Tibial artery (tissue), 4 donors: ENCODE results near the gene GRK1.

ENCODE experiments used
- DNase-seq, 2 donors: peaks; one replicate each; pipeline ENCODE4 v3.0.0-alpha.2; 2019
- H3K27ac ChIP-seq, 2 donors: fragments of 200-600 bp; sonication (generic) in 1 of 2; 1 replicate in 1 of 2; 2 replicates in 1 of 2; pipeline ENCODE4 v1.5.1; 2018 to 2019; ENCODE audit warnings: mild to moderate bottlenecking in 1 of 2
- H3K27me3 ChIP-seq, 2 donors: fragments of 200-600 bp; sonication (generic) in 1 of 2; one replicate each; pipeline versions ENCODE4 v1.5.1 to v1.6.0; 2016 to 2019
- H3K36me3 ChIP-seq, 3 donors: fragments of 200-600 bp; sonication (generic) in 2 of 3; one replicate each; pipeline ENCODE4 v1.5.1; 2016 to 2019; ENCODE audit warnings: mild to moderate bottlenecking in 2 of 3
- H3K4me1 ChIP-seq, 4 donors: fragments of 200-600 bp; sonication (generic) in 2 of 4; 1 replicate in 3 of 4; 2 replicates in 1 of 4; pipeline ENCODE4 v1.5.1; 2016 to 2019
- H3K4me3 ChIP-seq, 2 donors: fragments of 200-600 bp; sonication (generic) in 1 of 2; 1 replicate in 1 of 2; 2 replicates in 1 of 2; pipeline ENCODE4 v1.5.1; 2018 to 2019; ENCODE audit warnings: mild to moderate bottlenecking in 2 of 2
- H3K9me3 ChIP-seq, 3 donors: fragments of 200-600 bp; sonication (generic) in 1 of 3; one replicate each; pipeline ENCODE4 v1.5.1; 2016 to 2019
- intact Hi-C: fragments of 100-400 bp; cut with DNase I; formaldehyde crosslinking; loops from one replicate; pipeline ENCODE4 v1.15.0; 2023; ENCODE audit warnings: low total_unique reads
- TF ChIP-seq, protein P1 (sequence below), 2 experiments: fragments of 200-600 bp in 1 of 2; fragments of 450-650 bp in 1 of 2; IDR thresholded peaks; one replicate each; pipeline ENCODE4 v1.5.1; 2017 to 2019; ENCODE audit warnings: antibody characterized with exemption in 2 of 2, mild to moderate bottlenecking in 1 of 2, moderate library complexity in 1 of 2

Gene GRK1

DNA sequence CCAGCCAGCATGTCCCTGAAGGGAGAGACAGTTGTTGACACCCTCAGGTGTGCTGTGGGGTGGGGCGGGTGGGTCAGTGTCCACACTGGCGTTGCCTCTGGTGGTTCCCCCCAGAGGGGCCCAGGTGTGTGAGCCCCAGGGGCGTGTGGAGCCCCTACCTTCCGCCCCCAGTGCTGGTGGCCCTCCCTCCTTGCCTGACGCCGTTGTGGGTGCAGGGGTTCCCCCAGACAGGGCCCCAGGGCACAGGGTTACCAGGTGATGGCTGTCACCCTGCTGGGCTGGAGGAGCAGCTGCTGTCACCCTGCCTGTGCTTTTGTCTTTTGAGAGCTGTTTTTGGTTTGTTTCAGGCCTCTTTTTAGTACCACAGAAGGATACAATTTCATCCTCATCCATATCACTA is 36.2 kb upstream of the GRK1 start:
- Histone ChIP-seq H3K27me3 (no peaks in the 10 kb centered on the region), H3K36me3 (peaks cover 9 to 54% (median 28%) of the 10 kb centered on the region in 3 donors), H3K4me3 (no peak overlapping the region), H3K9me3 (no peaks in the 10 kb centered on the region), H3K27ac (no peak overlapping the region), H3K4me1 (no peaks in the 10 kb centered on the region)
- intact Hi-C loops = no loop called here
- DNase-seq = no peak
- TF ChIP-seq, protein P1, sequence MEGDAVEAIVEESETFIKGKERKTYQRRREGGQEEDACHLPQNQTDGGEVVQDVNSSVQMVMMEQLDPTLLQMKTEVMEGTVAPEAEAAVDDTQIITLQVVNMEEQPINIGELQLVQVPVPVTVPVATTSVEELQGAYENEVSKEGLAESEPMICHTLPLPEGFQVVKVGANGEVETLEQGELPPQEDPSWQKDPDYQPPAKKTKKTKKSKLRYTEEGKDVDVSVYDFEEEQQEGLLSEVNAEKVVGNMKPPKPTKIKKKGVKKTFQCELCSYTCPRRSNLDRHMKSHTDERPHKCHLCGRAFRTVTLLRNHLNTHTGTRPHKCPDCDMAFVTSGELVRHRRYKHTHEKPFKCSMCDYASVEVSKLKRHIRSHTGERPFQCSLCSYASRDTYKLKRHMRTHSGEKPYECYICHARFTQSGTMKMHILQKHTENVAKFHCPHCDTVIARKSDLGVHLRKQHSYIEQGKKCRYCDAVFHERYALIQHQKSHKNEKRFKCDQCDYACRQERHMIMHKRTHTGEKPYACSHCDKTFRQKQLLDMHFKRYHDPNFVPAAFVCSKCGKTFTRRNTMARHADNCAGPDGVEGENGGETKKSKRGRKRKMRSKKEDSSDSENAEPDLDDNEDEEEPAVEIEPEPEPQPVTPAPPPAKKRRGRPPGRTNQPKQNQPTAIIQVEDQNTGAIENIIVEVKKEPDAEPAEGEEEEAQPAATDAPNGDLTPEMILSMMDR (IDR thresholded peaks at IDR 0.05) = no peak

- DNase-seq = no peak
- H3K4me3 ChIP-seq = no peak overlapping the region
- no peaks in the 10 kb centered on the region for H3K4me1 ChIP-seq
- H3K27ac ChIP-seq = no peak overlapping the region
- no peaks in the 10 kb centered on the region for H3K27me3 ChIP-seq
- no peaks in the 10 kb centered on the region for H3K9me3 ChIP-seq
- H3K36me3 ChIP-seq = peaks cover 9 to 61% (median 35%) of the 10 kb centered on the region in 3 donors
- TF ChIP-seq, protein P1 (IDR thresholded peaks at IDR 0.05) = no peak
- intact Hi-C loops = no loop called here
Observed at GRCh38 chr13:113631341-113632095, 35.5 kb upstream of the GRK1 start.

DNA sequence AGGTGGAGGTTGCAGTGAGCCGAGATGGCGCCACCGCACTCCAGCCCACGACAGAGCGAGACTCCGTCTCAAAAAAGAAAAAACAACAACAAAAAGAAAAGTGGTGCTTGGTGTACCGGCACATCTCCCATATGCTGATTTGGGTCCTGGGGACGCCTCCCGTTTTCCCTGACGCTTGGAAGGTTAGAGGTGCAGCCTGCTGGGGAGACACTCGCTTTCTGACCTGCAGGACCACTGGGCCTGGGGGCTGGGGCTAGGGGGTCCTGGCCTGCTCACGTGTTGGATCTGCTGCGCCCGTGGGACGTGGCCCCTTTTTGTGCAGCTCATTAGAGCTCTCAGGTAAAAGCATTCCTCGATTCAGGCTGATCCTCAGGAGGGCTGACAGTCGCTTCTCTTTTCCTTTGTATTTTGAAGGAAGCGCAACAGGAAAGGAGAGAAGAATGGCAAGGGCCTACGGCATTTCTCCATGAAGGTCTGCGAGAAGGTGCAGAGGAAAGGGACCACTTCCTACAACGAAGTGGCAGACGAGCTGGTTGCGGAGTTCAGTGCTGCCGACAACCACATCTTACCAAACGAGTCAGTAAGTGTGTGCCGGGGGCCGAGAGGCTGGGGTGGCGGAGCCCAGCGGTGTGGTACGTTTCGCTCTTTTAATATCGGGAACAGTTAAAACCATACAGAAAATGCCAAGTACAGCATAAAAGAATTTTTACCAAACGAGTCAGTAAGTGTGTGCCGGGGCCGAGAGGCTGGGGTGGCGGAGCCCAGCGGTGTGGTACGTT is 34.1 kb upstream of the GRK1 start:
- no peaks in the 10 kb centered on the region for H3K4me1 ChIP-seq
- no peak overlapping the region for H3K4me3 ChIP-seq
- H3K27me3 ChIP-seq = no peaks in the 10 kb centered on the region
- TF ChIP-seq, protein P1 (IDR thresholded peaks at IDR 0.05) = no peak
- DNase-seq = no peak
- intact Hi-C loops = no loop called here
- H3K9me3 ChIP-seq = no peaks in the 10 kb centered on the region
- peaks cover 9 to 73% (median 49%) of the 10 kb centered on the region in 3 donors for H3K36me3 ChIP-seq
- H3K27ac ChIP-seq = no peak overlapping the region

DNA sequence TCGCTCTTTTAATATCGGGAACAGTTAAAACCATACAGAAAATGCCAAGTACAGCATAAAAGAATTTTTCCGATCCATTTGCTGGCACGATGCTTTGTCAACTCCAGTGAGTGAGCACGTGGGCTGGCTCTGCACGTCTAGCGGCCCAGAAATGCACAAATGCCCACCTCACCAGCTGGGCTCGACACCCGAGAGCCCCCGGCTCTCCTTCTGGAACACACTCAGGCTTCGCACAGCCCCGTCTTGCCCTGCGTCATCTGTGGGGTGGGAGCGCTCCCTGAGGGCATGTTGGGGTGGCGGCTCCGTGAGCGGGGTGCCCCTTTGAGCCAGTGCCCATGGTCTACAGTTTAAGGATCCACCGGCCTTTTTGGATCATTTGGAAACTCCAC is 33.5 kb upstream of the GRK1 start:
- intact Hi-C loops = no loop called here
- Histone ChIP-seq H3K27ac (no peak overlapping the region), H3K4me1 (no peaks in the 10 kb centered on the region), H3K36me3 (peaks cover 9 to 73% (median 54%) of the 10 kb centered on the region in 3 donors), H3K4me3 (no peak overlapping the region), H3K27me3 (no peaks in the 10 kb centered on the region), H3K9me3 (no peaks in the 10 kb centered on the region)
- no peak for DNase-seq
- TF ChIP-seq, protein P1 (IDR thresholded peaks at IDR 0.05) = no peak

- Histone ChIP-seq H3K27me3 (no peaks in the 10 kb centered on the region), H3K36me3 (peaks cover 9 to 65% (median 62%) of the 10 kb centered on the region in 3 donors), H3K4me1 (no peaks in the 10 kb centered on the region), H3K9me3 (no peaks in the 10 kb centered on the region), H3K27ac (no peak overlapping the region), H3K4me3 (no peak overlapping the region)
- DNase-seq = no peak
- TF ChIP-seq, protein P1 (IDR thresholded peaks at IDR 0.05) = no peak
- intact Hi-C loops = no loop called here
Observed at GRCh38 chr13:113634279-113635047, 32.6 kb upstream of the GRK1 start.
